Pulmonary artery endothelial cell (primary cell): ENCODE data around the gene D2HGDH. TPM values are rescaled to one million over a fixed set of nuclear protein-coding genes. Genes with fewer than 3 reads are reported as not detected.

ENCODE experiments used
- DNase-seq: peaks from one replicate; pipeline ENCODE4 v3.0.0-alpha.2; 2011; ENCODE audit warnings: low read depth, low spot score
- total RNA-seq: library from RNA; depleted of rRNA; stranded (reverse); fragments of >200 nt; gene quantifications from 2 replicates; pipeline ENCODE4 v1.2.3, GENCODE V29; 2014

The D2HGDH gene
- 10.7 and 12.3 TPM in 2 replicates for total RNA-seq

DNA sequence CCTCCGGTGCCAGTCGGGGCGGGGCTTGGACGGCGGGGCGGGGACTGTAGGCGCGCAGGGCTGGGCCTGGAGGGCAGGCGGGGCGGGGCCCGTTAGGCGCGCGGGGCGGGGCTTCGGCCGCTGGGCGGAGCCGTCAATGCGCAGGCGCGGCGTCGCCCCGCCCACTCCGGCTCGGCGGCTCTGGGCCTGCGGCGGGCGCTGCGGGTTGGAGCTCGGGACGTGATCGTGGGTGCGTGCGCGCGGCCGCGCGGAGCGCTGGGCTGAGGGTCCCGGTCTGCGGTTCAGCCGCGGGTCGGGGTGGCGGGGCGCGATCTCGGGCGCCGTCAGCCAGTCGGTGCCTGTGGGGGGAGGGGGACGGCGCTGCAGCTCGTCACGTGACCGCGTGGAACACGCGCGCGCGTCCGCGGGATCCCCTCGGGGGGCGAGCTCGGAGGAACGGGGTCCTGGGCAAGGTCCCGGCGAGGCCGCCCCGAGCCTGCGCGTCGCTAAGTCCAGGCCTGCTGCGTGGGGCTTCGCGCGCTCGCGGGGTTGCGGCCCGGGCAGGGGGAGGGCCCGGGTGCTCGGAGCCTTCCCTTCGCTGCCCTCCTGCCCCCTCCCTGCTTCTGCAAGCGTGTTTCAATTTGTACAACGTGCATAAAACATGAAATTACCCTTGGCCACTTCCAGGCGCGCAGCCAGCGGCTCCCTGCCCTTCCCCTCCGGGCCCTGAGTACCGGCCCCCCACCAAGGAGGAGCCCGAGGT, at the start of gene D2HGDH:
D2HGDH (plus strand) TSS at position 164 of the 742 bp plus-strand sequence. CDS start 595 bp downstream, outside the sequence.
- DNase-seq, result no peak

- DNase-seq, result no peak
Observed at GRCh38 chr2:241686324-241686649, 48.1 kb upstream of the D2HGDH start.

GRCh38 chr2:241686650-241687425, 47.6 kb upstream of the D2HGDH start, which contains the start of gene DTYMK:
Gene DTYMK (minus strand): TSS chr2:241686815. CDS start chr2:241686783, 32 bp downstream.
- peak; percentile 77 for DNase-seq

- no peak for DNase-seq
Observed at GRCh38 chr2:241689306-241689705, 45.1 kb upstream of the D2HGDH start.

- no peak for DNase-seq
Observed at GRCh38 chr2:241690202-241690717, 44.2 kb upstream of the D2HGDH start.

DNA sequence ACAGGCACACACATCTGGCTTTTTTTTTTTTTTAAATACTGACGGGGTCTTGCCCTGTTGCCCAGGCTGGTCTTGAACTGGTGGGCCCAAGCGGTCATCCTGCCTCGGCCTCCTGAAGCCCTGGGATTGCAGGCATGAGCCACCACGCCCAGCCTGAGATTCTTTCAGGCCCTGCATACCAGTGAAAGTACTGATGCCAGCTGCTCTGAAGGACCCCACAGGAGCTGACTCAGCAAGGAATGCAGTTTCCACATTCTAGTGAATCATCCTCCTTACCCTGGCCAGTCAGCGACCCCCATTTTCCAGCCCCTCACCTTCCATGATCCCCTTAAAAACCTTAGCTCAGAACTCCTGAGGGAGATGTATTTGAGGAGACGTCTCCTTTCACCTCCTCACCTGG, 42.0 kb upstream of the D2HGDH start:
- DNase-seq, result no peak

DNA sequence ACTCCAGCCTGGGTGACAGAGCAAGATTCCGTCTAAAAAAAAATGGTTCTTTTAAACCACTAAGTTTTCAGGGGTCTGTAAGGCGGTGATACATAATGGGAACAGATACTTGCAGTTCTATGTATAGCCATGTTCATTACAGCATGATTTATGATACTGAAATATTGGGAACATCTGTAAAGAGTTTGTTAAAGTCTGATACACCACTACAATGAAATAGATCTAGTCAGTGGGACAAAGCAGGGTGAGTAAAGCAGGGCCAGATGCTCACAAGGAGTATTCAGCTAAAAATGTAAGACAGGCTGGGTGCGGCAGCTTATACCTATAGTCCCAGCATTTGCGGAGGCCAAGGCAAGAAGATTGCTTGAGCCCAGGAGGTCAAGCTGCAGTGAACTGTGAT, 38.8 kb upstream of the D2HGDH start:
- DNase-seq, result no peak

DNA sequence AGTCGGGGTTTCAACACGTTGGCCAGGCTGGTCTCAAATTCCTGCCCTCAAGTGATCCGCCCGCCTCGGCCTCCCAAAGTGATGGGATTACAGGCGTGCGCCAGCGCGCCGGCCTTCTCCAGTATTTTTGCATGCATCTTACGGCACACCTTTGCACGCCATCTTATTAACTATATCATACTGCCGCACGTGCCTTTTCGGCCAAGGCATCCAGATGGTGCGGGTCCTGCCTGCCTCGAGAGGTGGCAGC, 33.4 kb upstream of the D2HGDH start:
- no peak for DNase-seq

DNA sequence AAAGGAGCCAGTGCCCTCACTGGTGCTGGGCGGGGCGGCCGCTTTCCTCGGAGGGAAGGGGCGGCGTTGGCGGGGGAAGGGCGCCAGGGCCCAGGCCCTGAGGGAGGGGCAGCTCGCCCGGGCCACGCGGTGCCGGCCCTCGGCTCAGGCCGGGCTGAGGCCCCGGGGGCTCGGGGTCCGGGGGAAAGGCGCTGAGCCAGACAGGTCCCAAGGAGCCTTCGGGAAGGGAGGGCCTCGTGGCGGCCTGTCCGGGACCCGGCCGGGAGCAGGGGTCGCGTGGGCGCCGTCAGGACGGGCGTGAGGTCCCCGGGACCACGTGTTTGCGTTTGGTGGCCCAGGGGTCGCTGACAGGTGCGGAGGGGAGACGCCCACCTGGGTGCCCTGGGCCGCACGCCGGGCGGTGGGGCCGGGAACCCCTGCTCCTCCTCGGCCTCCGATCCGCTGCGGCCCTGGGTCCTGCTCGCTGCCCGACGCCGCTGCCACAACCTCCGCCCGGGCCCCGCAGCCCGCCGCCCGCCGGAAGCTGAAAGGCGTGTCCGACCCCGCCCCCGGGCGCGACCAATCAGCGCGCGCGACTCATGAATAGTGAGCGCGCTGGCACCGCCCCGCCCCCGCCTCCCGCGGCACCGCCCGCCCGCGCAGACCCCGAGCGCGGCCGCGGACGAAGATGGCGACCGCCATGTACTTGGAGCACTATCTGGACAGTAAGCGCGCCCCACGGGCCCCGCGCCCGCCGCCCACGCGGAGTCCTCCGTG, 32.9 kb upstream of the D2HGDH start, which contains the start of gene ING5:
ING5 (plus strand) TSS at position 641 of the 756 bp plus-strand sequence; CDS start at position 668, 27 bp downstream.
- DNase-seq, result peak; percentile 67

GRCh38 chr2:241702155-241703031, 32.0 kb upstream of the D2HGDH start:
- DNase-seq, result no peak

- no peak for DNase-seq
Observed at GRCh38 chr2:241703032-241703604, 31.3 kb upstream of the D2HGDH start.

GRCh38 chr2:241706537-241706936, 27.9 kb upstream of the D2HGDH start:
- DNase-seq, result no peak

DNA sequence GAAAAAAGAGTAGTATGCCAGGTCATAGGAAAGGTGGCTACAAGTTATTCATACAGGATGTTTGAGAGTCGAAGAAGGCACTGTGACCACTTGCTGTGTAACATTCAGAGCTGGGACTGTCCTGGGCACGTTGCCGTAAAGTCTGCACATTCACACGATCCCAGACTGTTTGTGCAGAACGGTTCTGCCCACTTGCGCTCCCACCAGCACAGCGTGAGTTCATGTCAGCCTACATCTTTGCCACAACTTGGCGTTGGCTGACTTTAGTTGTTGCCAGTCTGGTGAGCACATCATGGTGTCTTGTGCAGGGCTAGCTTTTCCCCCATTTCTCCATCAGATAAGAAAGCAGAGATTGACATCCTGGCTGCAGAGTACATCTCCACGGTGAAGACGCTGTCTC, 25.6 kb upstream of the D2HGDH start:
- no peak for DNase-seq

DNA sequence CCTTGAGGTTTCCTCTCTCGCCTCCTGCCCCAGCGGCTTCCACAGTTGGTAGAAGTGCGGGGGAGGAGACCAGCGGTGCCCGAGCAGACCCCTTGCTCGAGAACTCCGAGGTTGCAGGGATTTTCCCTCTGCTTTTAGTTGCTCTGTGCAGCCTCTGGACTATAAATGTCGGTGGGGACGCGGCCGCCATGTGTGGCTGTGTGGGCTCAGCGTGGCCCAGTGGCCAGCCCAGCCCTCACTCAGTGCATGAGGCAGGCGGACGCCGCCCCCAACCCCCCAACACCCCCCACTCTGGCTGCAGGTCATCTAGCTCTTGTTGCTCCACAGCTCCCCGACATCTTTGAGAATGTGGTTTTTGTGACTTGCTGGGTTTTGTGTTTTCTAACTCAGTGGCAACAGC, 15.3 kb upstream of the D2HGDH start:
- no peak for DNase-seq

DNA sequence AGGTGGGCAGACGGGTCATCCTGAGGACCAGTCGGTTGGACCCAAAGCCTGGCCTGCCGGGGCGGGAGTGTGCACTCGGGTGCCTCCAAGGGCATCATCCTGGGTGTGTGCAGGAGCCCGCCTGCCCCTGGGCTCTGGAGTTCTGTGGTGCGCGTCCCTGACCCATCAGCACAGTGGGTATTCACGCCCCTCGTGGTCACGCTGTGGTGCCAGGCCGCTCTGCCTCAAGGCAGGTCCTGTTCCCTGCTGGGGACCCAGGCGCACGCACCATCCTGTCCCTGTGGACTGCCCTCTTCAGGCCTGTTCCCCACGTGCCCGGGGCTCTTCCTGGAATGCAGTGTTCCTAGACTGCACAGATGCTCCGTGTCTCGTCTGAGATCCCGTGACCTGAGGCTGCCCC, 14.3 kb upstream of the D2HGDH start:
- DNase-seq, result no peak

- DNase-seq, result no peak
Observed at GRCh38 chr2:241720560-241720959, 13.9 kb upstream of the D2HGDH start.

DNA sequence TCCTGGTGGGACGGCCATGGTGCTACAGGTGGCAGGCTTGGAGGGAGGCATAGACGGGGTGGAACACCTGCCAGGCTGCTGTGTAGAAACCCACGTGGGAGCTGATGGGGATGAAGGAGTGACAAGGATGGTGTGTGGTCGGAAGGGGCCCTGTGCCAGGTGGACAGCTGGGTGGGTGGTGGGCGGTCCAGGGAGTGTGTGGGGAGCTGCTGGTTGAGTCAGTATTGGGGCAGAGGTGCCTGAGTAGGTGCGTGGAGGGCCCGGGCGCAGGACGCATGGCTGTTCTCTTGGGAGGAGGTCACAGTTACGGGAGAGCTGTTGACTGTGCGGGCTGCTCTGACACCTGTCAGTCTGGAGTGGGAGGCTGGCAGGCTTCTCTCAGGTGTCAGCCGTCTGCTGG, 12.6 kb upstream of the D2HGDH start:
- DNase-seq, result no peak

DNA sequence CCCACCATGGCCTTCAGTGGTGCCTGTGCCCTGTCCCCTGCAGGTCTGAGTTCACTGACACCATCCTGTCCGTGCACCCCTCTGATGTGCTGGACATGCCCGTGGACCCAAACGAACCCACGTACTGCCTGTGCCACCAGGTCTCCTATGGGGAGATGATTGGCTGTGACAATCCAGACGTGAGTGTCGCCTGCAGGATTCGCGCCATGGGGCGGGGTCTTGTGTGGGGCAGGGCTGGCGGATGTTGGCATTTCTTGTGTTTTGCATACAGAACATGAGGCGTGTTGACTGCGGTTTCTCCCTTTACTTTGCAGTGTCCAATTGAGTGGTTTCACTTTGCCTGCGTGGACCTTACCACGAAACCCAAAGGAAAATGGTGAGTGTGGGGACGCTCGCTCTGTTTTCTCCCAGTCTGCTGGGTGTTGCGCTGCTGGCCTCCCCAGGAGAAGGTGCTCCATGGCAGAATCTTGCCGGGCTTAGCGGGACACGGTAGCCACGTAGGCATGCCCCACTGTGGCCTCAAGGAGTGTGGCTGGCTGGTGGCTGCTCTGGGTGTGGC, 11.5 kb upstream of the D2HGDH start:
- DNase-seq, result no peak

GRCh38 chr2:241724259-241724974, 10.0 kb upstream of the D2HGDH start:
- DNase-seq, result no peak
